ENCODE data around the gene CDH4.

CDH4 gene

DNA sequence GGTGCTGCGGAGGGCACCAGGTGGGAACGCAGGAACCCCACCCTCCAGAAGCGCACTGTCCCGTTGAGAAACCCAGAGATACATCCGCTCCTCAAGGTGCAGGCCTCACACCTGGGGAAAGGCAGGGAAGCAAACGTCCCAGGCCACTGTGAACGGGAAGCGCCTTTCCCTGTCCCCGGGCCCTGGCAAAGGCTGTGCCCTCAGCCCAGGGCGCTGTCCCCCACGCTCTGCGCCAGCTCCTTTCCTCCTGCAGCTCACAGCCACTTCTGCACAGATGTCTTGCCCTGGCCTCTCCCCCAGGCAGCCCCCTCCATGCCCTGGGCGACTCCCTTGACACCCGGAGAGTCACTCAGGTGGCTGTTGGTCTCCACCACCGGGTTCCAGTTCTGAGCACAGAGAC is 609.8 kb downstream of the CDH4 start:
- no peak for DNase-seq (ENCODE audit: low spot score)

DNA sequence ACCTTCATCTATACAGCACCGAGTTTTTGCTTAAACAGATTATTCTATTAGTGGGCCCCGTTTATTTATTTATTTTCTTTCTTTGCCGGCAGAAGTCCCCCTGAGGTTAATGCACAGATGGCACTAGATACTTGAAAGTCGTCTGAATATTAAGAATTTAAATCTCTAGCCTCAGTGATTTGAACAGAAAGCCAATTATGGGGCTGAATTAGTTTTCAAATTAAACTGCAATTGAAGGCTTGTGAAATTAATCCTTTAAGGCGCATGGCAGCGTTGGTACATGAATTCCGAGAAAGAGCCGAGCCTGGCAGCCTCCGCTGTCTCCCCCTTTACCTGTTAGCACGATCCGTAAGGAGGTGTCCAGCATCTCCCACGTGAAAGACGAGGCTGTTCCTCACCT is 610.8 kb downstream of the CDH4 start:
- no peak for DNase-seq (ENCODE audit: low spot score)

DNA sequence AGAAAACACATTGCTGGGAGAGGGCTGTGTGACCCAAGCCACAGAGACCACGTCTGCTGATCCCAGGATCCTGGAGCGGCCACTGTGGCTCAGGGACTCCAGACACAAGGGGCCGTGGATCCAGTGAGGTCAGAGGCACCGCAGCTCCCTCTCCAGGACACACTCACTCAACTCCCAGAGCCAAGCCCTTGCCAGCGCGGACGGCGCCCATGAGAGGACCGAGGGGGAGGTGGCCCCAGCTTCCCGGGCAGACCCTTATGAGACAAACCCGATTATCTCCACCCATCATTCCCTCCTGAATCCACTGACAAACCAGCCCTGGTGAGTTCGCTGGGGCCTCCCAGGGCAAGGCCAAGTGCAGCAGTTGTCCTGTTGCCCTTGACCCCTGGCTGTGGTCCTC is 612.4 kb downstream of the CDH4 start:
- DNase-seq (ENCODE audit: low spot score) = no peak

DNA sequence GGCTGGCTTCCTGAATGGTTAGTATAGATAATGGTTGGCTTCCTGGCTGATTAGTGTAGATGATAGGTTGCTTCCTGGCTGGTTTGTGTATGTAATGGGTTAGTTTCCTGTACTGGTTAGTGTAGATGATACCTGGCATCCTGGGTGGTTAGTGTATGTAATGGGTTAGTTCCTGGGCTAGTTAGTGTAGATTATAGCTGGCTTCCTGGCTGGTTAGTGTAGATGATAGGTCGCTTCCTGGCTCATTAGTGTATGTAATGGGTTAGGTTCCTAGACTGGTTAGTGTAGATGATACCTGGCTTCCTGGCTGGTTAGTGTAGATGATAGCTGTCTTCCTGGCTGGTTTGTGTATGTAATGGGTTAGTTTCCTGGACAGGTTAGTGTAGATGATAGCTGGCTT is 613.3 kb downstream of the CDH4 start:
- DNase-seq (ENCODE audit: low spot score) = no peak

DNA sequence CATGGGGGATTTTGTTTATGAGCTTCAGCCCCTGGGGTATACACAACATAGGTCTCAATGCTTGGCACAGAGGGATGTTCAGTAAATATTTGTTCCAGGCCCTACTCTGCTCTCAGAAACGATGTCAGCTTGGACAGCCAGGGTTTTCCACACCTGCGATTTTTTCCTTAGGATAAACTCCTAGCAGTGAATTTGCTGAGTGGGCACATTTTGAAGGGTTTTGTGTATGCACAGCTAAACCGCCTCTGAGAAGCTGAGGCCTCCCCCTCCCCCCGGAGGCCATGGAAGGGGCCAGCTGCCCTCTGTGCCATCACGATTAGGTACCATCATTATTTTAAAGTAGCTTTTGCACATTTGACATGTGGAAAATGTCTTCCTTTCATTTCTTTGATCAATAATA is 614.1 kb downstream of the CDH4 start:
- DNase-seq (ENCODE audit: low spot score) = no peak

DNA sequence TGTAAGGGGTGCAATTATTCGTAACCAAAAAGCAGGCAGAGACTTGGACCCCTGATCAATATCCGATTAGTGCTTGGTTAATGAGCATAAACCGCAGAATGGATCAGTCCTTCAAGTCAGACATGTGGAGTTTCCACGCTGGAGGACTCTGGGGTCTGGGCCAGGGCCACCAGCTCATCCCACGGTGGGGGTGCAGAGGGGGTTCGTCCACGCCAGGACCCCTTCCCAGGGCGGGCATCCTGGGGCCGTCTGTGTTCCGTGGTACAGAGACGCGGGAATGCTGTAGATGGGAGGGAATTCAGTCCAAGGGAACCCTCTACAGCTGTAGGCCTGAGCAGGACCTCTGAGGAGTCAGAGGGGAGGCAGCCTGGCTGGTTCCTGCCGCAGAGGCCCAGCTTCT is 615.9 kb downstream of the CDH4 start:
- DNase-seq (ENCODE audit: low spot score) = no peak

DNA sequence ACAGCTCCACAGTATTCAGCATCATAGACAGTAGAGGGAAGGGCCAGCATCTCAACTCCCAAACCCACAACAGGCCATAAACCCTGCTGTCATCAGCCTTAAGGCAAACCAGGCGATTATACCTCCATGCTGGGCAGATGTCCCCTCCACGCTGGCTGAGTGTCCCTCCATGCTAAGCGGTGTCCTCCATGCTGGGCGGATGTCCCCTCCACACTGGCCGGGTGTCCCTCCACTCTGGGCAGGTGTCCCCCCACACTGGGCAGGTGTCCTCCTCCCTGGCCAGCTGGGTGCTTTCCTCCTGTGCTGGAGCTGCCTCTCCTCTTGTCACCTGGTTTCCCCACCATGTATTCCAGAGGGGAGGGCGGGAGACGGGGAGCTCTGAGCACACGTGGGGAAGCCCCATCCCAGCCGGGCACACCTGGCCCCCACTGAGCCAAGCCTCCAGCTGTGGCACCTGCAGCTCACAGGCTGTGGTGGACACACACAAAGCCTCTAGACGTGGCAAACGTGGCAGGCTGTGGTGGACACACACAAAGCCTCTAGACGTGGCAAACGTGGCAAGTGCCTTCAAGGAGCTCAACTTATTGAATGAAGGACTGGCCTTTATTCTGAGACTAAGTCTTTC is 616.5 kb downstream of the CDH4 start:
- DNase-seq (ENCODE audit: low spot score) = no peak

DNA sequence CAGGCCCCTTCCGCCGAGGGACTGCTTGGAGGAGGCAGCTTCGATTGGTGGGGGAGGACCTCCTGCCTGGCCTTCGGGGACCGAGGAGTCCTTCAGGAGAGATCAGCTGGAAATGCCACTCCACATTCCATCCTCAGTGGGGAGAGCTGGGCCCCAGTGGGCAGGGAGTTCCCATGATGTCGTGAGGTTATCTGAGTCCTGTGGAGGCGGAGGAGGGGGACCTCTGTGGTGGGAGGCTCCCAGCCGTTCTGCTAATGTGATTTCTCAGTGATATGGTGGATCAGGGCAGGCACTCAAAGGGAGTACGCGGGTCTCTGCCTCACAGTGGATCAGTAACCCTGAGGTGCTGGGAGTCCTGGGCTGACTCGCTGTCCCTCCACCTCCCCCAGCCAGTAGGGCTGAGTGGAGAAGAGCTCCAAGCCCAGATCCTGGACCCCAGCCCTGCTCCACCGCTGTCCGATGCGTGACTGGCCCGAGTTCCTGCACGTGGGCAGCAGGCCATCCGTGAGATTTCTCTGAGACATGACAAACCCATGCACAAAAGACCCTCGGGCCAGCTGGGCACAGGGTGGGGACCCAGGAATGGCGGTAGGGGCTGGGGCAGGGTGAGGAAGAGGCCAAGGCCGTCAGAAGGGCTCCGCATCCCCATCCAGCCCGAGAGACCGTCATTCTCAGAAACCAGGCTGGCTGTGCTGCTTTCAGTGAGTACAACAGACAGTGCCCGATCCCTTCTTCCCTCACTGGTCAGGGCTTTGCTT is 617.9 kb downstream of the CDH4 start:
- no peak for DNase-seq (ENCODE audit: low spot score)

DNA sequence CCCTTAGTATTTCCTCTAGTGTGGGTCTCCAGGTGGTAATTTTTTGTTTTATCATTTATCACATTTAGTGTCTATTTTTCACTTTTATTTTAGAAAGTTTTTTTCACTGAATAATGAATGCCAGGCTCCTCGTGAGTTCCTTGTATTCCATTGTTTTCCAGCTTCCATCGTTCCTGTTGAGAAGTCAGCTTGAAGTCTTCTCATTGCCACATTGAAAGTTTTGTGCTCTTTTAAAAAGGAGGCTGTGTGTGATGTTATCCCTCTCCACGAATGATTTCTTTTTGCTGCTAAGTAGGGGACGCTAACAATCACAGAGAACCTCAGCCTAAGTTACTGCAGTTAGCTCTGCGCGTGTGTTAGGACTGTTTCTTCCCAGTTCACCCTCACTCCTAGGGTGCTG is 619.1 kb downstream of the CDH4 start:
- no peak for DNase-seq (ENCODE audit: low spot score)

DNA sequence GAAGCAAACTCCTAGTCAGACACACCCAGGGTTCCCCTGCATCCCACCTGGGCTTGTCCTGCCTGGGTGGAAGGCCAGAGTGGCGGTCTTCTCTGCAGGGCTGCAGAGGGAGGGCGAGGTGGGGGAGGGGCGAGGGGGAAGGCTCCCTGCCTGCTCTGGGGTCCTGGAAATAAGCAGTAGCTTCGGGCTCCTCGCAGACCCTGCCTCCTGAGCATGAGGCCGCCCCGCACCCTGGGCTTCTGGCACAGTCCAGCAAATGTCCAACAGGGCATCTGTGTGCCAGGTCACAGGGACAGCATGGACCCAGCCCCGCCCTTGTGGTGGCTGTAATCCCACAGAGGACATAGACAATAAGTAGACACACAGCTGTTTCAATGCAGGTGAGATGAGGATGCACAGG is 619.9 kb downstream of the CDH4 start:
- no peak for DNase-seq (ENCODE audit: low spot score)

DNA sequence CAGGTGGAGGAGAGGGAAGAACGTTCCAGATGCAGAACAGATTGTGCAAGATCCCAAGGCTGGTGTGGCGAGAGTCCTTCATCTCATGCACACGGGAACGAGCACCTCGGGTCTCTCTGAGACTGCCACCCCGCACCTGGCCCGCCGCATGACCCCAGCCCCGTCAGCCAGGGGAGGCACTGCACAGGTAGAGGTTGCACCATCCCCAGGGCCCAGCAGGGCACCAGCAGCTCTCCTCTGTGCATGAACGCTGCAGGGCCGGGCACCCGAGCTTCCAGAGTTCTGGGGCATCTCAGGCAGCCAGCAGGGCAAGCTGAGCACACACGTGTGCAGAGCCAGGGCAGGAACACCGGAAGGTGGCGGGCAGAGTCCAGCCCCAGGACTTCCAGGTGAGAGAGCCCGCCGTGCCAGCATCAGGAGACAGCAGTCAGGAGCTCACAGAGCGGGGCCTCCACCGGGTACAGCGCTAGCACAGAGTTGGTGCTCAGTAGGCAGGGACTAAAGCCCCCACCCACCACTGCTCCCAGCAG is 620.4 kb downstream of the CDH4 start:
- no peak for DNase-seq (ENCODE audit: low spot score)

DNA sequence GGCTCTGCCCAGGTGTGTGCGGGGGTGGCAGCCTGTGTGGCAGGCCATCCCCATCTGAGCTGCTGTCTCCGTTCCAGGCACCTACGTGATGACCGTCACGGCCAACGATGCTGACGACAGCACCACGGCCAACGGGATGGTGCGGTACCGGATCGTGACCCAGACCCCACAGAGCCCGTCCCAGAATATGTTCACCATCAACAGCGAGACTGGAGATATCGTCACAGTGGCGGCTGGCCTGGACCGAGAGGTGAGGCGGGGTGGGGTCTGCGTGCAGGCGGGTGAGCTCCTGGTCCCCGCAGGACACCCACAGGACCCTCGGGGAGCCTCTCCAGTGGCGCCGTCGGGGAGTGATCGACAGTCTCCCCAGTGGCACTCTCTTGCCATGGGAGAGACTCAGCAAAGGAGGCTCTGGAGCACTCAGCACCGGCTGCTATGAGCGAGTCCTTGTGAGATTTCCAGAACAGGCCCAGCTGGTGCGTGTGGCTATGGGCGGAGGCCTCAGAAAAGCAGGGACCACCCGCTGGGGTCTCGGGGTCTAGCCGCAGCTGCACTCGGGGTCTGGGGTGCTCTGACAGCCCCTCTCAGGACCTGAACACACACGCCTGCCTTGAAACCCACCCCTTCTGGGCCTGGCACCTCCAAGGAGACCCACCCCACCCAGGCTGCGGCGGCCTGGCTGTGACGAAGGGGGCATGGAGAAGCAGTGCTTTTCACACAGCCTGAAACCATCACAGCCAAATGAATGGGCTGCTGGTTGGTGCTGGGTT is 621.8 kb downstream of the CDH4 start:
- no peak for DNase-seq (ENCODE audit: low spot score)

DNA sequence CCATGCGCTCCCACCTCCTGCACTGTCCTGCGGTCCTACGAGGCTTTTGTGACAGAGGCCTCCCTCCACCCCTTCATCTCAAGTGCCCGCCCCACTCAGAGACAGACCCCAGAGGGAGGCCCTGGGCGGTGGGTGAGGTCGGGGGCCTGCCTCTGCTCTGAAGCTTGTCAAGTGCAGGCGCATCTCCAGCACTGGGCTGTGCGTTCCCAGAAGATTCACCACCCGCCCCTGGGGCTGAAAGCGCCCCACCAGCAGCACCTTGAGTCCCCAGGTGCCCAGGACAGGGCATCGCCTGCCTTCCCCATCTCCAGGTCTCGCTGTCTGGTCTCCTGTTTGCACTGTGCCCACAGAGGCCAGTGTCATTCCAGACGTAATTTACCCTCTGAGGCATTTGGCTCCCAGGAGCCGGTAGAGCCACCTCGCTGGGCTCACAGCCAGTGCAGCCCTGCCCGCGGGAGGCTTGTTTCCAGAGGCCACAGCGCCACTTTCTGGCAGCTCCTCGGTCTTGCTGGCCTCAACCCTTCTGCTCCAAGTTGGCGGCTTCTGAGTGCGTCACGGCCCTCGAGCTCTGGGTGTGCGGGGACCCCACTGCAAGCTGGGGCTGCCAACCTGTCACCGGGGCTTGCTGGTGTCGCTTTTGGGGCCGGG is 622.5 kb downstream of the CDH4 start:
- DNase-seq (ENCODE audit: low spot score) = peak; percentile 80

DNA sequence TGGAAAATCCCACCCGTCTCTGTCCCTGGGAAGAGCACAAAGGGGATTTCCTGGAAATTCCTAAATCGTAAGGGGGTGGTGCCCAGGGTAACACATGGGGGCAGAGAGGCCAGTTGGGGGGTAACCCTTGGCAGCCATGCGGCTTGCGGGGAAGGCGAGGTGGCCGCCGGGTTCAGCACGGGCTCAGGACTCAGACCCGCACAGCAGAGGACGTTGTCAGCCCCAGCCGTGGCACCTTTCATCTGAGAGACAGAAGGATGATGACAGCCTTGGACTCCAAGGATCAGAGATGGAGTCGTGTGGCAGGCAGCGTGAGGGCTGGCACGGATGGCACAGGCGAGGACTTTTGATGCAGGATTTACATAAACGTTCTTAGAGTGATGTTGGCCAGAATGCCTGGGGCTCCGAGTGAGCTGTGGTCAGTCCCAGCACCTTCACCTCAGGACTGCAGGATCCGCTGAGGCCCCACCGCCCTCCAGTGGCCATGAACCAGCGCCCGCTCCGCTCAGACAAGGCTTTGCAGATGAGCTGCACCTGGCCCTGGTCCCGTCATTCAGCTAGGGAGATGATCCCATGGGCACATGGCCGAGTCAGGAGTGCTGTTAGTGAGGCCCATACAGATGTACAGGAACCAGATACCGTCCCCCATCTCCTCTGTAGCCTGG is 623.3 kb downstream of the CDH4 start:
- peak; percentile 68 for DNase-seq (ENCODE audit: low spot score)

DNA sequence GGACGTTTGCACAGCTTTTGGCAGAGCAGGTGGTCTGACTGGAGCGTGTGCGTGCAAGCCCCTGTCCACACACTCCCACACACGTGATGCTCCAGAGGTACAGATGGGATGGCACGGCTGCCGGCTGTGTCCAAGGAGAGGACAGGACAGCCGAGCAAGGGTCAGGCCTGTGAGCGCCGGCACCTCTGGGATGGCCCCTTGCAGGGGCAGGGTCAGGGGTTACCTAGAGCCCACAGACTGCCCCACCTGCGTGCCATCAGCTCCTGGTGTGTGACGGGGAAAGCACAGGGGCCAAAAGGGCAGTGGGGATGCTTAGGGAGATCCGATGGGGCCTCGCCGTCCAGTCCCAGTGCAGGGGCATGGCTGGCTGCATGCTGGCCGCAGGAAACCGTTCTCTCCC is 623.9 kb downstream of the CDH4 start:
- DNase-seq (ENCODE audit: low spot score) = no peak

DNA sequence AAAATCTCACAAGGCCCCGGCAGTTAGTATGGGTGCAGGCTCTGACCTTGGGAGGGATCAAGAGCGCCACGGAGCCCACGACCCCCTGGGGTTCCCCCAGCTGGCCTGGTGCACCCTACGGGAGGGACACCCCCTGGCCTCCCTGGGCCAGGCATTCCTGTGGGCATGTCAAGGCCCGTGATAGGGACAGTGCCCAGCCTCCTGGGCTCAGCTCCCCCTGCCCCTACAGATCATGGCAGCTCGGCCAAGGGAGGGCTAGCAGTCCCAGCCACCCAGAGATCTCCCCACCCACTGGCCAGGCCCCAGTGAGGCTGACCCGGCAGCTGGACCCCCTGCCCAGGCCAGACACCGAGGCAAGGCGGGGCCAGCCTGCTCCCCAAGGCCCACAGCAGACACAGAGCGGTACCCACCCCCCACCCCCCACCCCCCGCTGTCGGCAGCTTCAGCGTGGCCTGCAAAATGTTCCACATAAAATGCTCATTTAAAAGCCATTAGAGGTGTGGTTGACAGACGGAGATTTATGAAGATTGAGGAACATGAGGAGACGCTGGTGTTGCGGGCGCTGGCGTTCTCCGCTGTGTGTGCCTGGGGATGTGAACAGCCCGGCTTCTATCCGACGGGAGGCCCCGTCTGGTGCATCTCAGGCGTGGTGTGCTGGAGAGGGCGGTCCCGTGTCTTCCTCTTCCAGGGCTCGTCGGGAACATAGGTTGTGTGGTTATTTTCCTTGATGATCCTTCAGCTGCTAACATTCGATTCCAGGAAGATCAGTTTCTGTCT is 625.1 kb downstream of the CDH4 start:
- no peak for DNase-seq (ENCODE audit: low spot score)

DNA sequence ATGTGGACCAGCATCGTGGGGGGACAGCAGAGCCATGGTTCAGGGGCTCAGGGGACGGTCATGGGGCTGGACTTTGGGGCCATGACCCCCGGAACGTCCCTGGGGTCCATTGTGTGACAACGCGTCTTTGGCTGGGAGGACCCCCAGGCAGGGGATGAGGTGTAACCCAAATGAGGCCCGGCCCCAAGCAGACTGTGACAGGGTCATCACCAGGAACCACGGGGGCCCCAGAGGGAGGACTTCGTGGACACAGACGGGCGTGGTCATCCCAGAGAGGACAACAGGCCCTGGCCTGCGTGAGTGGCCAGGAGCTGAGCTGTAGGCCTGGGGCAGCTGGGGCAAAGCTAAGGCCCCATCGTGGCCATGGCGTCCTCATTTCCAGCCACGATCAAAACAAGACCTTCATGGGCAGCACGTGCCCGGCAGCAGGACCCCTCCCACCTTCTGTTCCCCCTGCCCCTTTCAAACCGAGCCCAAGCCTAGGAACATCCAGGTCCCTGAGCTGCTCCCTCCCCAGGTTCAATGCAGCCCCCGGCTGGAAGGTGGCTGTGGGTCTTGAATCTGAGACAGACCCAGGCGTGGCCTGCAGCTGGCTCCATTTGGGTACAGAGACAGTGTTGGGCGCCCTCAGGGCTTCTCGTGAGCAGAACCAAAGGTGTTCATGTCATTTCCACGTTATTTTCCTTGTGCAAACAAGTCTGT is 625.9 kb downstream of the CDH4 start:
- no peak for DNase-seq (ENCODE audit: low spot score)

DNA sequence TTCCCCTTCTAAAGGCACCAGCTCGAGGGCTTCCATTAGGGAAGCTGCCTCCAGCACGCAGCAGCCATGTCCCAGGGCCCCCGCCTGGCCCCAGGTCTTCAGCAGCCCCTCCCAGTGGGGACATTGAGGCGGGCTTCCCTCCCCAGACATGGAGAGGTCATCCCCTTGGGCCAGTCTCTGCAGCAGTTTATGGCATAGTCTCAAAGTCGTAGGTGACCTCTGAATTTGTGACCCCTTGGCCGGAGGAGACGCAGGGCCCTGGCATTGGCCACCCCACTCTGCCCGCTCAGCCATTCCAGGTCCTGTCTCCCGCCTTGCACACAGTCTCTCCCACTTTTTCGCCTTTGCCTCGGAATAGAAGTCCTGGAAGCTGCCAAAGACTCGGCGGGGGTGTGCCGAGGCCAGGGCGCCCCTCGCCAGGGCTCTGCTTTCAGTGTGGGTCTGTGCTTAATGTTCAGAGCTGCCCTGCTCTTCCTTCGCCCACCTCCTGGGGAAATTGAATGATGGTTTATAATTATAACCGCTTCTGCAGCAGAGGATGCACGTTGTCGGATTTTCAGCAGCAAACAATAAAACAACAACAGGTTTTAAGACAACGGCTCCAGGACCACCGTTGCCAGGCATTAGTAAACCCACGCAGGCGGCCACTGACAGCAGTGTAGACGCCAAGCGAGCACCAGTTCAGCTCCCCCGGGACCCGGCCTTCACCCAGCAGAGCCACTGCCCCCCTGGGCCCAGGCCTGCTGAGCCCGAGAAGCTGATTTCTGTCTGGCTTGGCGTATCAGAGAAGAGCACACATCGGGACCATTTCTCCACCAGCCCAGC is 626.6 kb downstream of the CDH4 start:
- no peak for DNase-seq (ENCODE audit: low spot score)

DNA sequence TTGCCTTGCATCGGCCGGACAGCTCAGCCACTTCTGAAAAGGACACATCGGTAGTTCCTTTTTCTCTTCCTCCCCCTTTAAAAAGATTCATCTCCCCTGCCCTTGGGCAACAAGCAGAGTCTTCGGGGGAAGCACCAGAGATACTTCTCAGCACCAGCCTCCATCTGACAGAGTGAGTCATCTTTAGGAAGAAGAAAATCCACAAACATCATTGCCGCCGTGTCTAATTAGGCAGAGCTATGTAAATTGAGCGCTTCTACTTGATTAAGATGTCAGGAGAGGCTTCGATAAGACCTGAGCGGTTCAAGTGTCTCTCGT is 627.2 kb downstream of the CDH4 start:
- no peak for DNase-seq (ENCODE audit: low spot score)

DNA sequence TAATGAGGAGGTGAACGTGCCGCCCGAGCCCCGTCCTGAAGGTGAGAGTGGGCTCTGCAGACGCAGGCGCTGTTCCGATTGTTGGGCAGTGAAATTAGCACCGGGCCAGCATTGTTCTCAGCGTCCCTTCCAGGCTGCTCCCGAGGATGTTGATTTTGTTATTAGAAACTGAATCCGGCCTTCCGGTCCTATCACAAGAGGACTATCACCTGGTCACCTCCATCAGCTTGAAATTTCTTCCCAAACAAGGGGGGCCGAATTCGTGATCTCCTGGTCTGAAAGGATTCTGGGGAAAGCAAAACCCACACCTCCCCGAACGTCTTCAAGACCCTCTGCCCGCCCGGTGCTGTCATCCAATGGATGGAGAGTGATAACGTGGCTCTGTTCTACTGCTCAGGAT is 627.6 kb downstream of the CDH4 start:
- DNase-seq (ENCODE audit: low spot score) = no peak

All from iPS-NIHi11 (cell line).